ENCODE data around the gene RAB3B.
A peak's percentile ranks its signal among the peaks of the same experiment; 100 is the strongest.

The RAB3B gene

GRCh38 chr1:51955797-51956527, 34.5 kb downstream of the RAB3B start:
- peak; percentile 94 for DNase-seq

DNA sequence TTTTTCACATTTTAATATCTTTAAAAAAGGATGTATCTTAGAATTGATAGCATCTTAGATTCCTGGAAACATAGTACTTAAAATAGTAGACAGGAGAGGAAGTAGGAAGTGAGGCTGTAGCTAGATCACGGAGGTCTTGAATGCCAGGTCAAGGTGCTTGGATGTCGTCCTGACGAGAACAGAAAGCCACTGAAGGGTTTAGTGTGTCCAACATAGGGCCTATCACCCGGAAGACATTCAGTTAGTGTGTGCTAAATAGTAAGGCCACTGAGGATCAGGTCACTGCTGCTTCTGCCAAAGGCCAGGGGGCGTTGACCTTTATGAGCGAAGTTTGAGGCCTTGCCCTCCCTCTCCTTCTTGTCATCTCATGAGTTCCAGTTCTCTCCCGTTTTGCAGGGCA, 35.7 kb downstream of the RAB3B start:
- no peak for DNase-seq

- no peak for DNase-seq
These were observed 37.4 kb downstream of the RAB3B start for GRCh38 chr1:51953079-51953478.

DNA sequence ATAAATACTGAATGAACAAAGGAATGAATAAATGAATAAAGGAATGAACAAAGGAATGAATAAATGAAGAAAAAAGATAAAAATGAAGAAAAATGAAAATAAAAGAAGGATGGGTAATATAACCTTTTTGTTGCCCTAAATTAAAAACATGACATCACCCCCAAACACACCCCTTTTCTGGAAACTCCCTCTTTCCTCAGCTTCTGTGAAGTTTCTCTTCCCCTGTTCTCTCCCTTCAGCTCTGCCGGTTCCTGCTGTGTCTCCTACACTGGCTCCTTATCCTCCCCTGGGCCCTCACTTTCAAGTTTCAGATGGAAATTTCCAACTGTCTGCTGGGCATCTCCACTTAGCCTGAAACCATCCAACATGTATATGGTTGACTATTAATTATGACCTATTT, 37.9 kb downstream of the RAB3B start:
- DNase-seq, result no peak

DNA sequence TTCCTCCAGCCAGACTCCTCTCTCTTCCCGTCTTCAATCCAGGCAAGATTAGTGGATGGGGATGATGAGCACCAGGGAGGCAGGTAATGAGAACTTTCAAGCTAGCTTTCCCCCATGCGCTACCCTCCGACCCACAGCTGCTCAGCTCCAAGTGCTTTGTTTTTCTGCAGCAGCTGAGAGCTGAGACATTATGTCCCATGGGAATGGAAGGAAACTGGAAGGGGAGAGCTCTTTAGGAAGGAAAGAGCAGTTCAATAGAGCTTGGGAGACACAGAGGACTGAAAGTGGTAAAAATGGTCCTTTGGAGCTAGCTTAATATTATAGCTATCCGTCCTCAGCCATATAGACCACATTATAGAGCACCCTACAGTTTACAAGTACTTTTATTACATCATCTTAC, 39.8 kb downstream of the RAB3B start:
- DNase-seq, result no peak

- no peak for DNase-seq
These were observed 41.3 kb downstream of the RAB3B start for GRCh38 chr1:51949014-51949702.

DNA sequence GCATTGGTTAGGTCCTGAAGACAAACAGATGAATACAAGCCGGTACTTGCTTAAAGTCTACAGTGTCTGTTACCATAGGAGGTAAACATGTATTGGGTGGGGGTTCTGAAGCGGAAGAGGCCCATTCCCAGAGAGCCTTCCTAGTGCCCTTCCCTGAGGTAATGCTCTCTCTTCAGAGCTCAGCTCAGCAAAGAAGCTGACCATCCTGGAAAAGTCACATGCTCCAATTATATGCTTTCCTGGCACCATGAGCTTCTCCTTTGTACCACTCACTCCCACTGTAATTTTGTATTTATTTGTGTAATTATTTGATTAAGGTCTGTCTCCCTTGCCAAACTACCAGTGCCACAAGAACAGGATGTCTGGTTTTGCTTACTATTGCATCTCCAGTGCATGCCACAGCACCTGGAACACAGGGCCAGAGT, 42.0 kb downstream of the RAB3B start:
- peak; percentile 74 for DNase-seq

- DNase-seq, result no peak
These were observed 44.2 kb downstream of the RAB3B start for GRCh38 chr1:51946300-51946699.

DNA sequence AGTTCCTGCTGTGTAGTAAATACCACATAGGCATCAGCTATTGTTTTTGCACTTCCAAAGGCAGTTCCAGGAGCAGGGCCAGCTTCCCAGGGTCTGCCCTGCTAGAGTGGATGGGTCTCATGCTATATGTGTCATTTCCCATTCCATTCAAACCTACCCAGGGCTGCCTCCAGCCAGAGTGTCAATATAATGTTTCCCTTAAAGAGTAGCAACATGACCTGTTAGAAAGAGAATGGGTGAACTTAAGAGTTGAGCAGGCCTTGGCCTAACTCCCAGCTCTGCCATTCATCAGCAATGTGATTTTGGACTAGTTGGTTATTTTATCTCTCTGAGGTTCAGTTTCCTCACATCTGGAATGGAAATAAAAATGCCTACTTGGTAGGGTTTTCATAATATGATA, 44.9 kb downstream of the RAB3B start:
- no peak for DNase-seq

- DNase-seq, result no peak
These were observed 48.2 kb downstream of the RAB3B start for GRCh38 chr1:51942281-51942680.

DNA sequence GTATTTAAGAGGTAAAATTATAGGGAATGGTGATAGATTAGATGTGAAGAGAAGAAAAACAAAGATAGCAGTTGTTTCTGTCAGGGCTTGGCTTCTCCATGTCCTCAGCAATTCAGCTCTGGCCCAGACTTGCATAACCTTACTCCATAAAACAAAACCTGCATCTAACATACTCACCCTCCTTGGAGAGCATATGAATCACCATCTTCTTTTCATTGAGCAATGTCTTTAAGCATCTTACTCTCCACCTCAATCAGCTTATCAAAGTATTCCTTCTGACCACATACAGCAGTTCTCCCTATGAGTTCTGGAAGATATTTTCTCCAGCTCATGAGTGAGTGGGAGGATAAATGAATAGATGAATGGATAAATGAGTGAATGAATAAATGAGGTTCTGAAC, 49.0 kb downstream of the RAB3B start:
- DNase-seq, result no peak

DNA sequence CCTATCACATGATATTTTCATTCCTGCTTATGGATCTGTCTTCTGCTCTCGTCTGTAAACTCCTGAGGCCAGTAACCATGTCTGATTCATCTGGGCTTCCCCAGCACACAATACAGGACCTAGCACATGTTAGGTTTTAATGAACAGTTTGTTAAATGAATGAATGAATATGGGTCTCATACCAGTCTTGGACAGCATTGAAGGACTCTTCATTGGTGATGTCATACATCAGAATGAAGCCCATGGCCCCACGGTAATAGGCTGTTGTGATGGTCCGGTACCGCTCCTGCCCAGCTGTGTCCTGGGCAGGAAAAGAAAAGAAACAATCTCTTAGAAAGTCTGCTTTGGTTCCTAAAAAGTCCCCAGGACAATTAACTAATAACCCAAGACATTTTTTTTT, 53.4 kb downstream of the RAB3B start:
- no peak for DNase-seq

DNA sequence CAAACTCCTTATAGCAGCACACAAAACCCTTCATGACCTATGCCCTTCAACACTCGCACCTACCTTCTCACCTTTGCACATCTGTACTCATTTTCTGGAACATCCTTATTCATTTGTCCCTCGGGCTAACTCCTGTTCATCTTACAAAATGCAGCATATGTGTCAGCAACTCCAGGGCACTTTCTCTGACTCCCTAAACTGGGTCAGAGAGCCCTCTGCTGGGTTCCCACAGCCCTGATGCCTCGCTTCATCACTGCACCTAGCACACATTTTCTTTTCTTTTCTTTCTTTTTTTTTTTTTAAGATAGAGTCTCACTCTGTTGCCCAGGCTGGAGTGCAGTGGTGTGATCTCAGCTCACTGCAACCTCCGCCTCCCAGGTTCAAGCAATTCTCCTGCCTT, 54.0 kb downstream of the RAB3B start:
- DNase-seq, result no peak

GRCh38 chr1:51933344-51933743, 57.2 kb downstream of the RAB3B start:
- no peak for DNase-seq

DNA sequence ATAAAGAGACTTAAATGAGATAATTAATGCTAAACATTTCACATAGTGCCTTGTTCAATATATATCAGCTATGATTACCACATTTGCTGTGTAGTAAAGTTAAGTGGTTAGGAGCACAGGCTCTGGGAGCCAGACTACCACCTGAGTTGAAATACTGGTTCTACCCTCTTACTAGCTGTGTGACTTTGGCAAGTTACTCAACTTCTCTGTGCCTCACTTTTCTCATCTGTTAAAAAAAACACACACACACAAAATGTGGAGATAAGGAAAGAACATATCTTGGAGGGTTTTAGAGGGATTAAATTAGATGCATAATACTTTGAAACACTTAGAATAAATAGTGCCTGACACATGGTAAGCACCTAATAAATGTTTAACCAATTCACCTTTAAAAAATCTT, 60.2 kb downstream of the RAB3B start:
- no peak for DNase-seq

- no peak for DNase-seq
These were observed 61.6 kb downstream of the RAB3B start for GRCh38 chr1:51928896-51929295.

- DNase-seq, result no peak
These were observed 63.5 kb downstream of the RAB3B start for GRCh38 chr1:51927029-51927428.

- no peak for DNase-seq
These were observed 64.2 kb downstream of the RAB3B start for GRCh38 chr1:51926171-51926812.

DNA sequence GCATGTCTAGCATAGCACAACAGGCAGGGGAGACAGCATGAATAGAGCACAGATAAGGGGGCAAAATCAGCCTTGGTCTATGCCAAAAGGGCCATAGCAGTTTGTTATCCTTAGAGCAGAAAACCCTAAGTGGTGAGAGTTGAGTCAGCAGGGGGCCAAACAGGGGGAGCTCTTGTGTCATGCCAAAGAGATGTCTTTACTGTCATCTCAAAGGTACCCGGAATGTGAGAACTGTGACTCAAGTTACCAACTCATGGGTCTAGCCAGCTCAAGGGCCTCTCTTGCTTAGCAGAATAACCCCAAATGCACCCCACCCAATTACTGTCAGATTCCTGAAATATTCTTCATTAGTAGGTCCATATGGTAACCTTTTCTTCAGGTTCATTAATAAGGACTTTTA, 66.0 kb downstream of the RAB3B start:
- DNase-seq, result no peak

GRCh38 chr1:51922040-51922439, 68.5 kb downstream of the RAB3B start:
- no peak for DNase-seq

DNA sequence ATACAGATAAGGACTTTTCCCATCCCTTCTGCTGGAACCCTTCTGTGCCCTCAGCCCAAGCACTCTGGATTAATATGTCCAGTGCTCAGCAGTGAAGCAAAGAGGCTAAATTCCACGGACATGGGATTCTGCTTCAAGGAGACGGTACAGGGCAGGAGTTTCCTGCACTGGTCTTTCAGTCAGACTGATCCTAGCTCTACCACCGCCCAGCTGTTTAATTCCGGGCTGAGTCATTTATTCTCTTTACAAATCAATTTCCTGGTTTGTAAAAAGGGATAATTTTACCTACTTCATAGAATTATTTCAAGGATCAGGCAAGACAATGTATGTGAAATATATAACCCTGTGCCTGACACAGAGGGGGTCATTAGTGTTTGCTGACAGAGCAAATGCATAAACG, 70.4 kb downstream of the RAB3B start:
- no peak for DNase-seq

DNA sequence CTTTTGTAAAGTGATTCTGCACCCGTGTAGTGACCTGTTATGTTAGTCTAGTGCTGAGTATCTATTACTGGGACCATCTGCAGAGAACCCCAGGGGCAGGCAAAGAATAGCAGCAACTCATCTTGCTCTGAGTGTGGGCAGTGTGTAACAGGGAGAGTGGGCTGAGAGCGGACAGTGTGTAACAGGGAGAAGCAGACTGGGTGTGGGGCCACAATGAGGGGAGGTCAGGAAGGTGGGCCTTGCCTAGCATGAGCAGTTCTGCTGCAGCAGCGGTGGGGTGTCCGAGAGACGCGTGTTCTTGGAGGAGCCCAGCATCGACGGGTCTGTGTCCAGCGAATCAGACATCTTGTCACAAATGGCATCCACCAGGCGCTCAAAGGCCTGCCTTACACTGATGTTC, 70.8 kb downstream of the RAB3B start:
- no peak for DNase-seq

- DNase-seq, result no peak
These were observed 73.7 kb downstream of the RAB3B start for GRCh38 chr1:51916587-51917405.
